Fibroblast of lung (primary cell): ENCODE results near the gene TLE1. TPM values are rescaled to one million over a fixed set of nuclear protein-coding genes. Genes with fewer than 3 reads are reported as not detected.

ENCODE experiments used
- DNase-seq, 2 donors: peaks; one replicate each; pipeline versions ENCODE4 v3.0.0 to v3.0.0-alpha.2; 2010; ENCODE audit warnings: low read depth in 2 of 2
- H2AFZ ChIP-seq: 2 replicates; pipeline ENCODE4 v1.5.1; 2012; ENCODE audit warnings: low read length, control low read depth, inconsistent platforms
- H3K27ac ChIP-seq: 2 replicates; pipeline ENCODE4 v1.5.1; 2011; ENCODE audit warnings: low read length, control low read depth; ENCODE audit not compliant: insufficient read depth
- H3K27me3 ChIP-seq: 2 replicates; pipeline ENCODE4 v1.5.1; 2011; ENCODE audit warnings: mild to moderate bottlenecking, low read length; ENCODE audit not compliant: control insufficient read depth, insufficient read depth
- H3K36me3 ChIP-seq: 2 replicates; pipeline ENCODE4 v1.5.1; 2011; ENCODE audit warnings: low read length; ENCODE audit not compliant: control insufficient read depth, insufficient read depth
- H3K4me1 ChIP-seq: 2 replicates; pipeline ENCODE4 v1.5.1; 2011; ENCODE audit warnings: low read length; ENCODE audit not compliant: control insufficient read depth, insufficient read depth; ENCODE audit errors: extremely low read depth
- H3K4me2 ChIP-seq: 2 replicates; pipeline ENCODE4 v1.5.1; 2011; ENCODE audit warnings: low read length, control low read depth; ENCODE audit not compliant: insufficient read depth; ENCODE audit errors: extremely low read depth
- H3K4me3 ChIP-seq, 4 experiments: fragments of 200-600 bp in 1 of 4; sonication (generic) in 1 of 4; replicated peaks in 1 of 4; 2 replicates each; pipeline ENCODE4 v1.5.1; 2011 to 2016; ENCODE audit warnings: low read length in 4 of 4, low read depth in 3 of 4, mild to moderate bottlenecking in 3 of 4, control low read depth in 2 of 4, inconsistent platforms in 1 of 4, mixed read lengths in 1 of 4; ENCODE audit not compliant: insufficient read depth in 1 of 4; ENCODE audit errors: control extremely low read depth in 1 of 4
- H3K79me2 ChIP-seq: 2 replicates; pipeline ENCODE4 v1.5.1; 2012; ENCODE audit warnings: mild to moderate bottlenecking, low read length, inconsistent platforms; ENCODE audit not compliant: control insufficient read depth, insufficient read depth
- H3K9ac ChIP-seq: 2 replicates; pipeline ENCODE4 v1.5.1; 2011; ENCODE audit warnings: mild to moderate bottlenecking, low read length, control low read depth; ENCODE audit not compliant: insufficient read depth
- H3K9me3 ChIP-seq: 2 replicates; pipeline ENCODE4 v1.5.1; 2012; ENCODE audit warnings: low read depth, low read length; ENCODE audit not compliant: control insufficient read depth, insufficient read depth
- H4K20me1 ChIP-seq: 2 replicates; pipeline ENCODE4 v1.5.1; 2011; ENCODE audit warnings: low read length; ENCODE audit not compliant: control insufficient read depth, insufficient read depth; ENCODE audit errors: extremely low read depth
- EZH2 ChIP-seq: IDR thresholded peaks from 2 replicates; pipeline ENCODE4 v1.5.1; 2012; ENCODE audit warnings: low read length, control low read depth, mild to moderate bottlenecking; ENCODE audit errors: missing control alignments
- polyA plus RNA-seq, 2 donors: library from polyadenylated mRNA; depleted of rRNA in 1 of 2; stranded (reverse) in 1 of 2; unstranded in 1 of 2; fragments of >200 nt; gene quantifications; 2 replicates each; pipeline ENCODE4 v1.2.1, GENCODE V29; 2011 to 2012; ENCODE audit warnings: missing spikeins in 1 of 2
- total RNA-seq: library from RNA; depleted of rRNA; stranded (reverse); fragments of >200 nt; gene quantifications from 2 replicates; pipeline ENCODE4 v1.2.1, GENCODE V29; 2014
- TF ChIP-seq, protein P1 (sequence below), 2 donors: IDR thresholded peaks in 1 of 2; conservative IDR thresholded peaks in 1 of 2; 1 replicate in 1 of 2; 2 replicates in 1 of 2; pipeline ENCODE4 v1.5.1; 2011 to 2012; ENCODE audit warnings: low read length in 2 of 2, control low read depth in 1 of 2, inconsistent platforms in 1 of 2, low read depth in 1 of 2, mild to moderate bottlenecking in 1 of 2

Gene TLE1
- total and polyA plus RNA-seq, 2 donors (not counting 1 experiment from before 2014, with no cell fraction given): 29.3 to 29.7 TPM

DNA sequence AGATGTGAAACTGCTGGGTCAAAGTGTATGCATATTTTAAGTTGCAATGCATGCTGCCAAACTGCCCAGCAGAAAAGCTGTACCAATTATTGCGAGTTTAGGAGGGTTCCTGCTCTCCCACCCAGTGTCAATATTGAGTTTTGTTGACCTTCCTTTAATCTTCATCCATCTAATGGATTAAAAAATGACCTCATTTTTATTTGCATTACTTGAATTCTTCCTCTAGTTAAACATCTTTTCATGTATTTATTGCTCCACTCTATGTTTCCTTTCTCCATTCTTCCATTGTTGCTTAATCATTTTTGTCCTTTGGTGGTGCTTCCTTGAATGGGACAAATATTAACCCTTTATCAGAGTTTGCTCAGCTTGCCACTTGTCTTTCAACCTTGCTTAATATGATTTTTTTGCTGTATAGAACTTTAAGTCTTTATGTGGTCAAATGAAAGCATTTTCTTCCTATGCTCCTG is 32.4 kb downstream of the TLE1 start:
- H3K36me3 ChIP-seq: no peaks in the 10 kb centered on the region
- no peak overlapping the region for H3K27ac ChIP-seq
- peaks cover 3% of the 10 kb centered on the region for H3K4me1 ChIP-seq
- no peaks in the 10 kb centered on the region for H3K27me3 ChIP-seq
- no peak for TF ChIP-seq EZH2
- TF ChIP-seq, protein P1, sequence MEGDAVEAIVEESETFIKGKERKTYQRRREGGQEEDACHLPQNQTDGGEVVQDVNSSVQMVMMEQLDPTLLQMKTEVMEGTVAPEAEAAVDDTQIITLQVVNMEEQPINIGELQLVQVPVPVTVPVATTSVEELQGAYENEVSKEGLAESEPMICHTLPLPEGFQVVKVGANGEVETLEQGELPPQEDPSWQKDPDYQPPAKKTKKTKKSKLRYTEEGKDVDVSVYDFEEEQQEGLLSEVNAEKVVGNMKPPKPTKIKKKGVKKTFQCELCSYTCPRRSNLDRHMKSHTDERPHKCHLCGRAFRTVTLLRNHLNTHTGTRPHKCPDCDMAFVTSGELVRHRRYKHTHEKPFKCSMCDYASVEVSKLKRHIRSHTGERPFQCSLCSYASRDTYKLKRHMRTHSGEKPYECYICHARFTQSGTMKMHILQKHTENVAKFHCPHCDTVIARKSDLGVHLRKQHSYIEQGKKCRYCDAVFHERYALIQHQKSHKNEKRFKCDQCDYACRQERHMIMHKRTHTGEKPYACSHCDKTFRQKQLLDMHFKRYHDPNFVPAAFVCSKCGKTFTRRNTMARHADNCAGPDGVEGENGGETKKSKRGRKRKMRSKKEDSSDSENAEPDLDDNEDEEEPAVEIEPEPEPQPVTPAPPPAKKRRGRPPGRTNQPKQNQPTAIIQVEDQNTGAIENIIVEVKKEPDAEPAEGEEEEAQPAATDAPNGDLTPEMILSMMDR (conservative IDR thresholded peaks at IDR 0.05 in 1 of 2, IDR thresholded peaks at IDR 0.05 in 1 of 2; ENCODE audit: low read depth in 1 of 2, low read length in 2 of 2): no peak
- H3K4me3 ChIP-seq: no peak overlapping the region
- no peak overlapping the region for H2AFZ ChIP-seq
- H4K20me1 ChIP-seq: no peaks in the 10 kb centered on the region
- no peak for DNase-seq
- no peaks in the 10 kb centered on the region for H3K9me3 ChIP-seq
- no peak overlapping the region for H3K9ac ChIP-seq
- no peak overlapping the region for H3K4me2 ChIP-seq
- H3K79me2 ChIP-seq: peaks cover 14% of the 10 kb centered on the region

DNA sequence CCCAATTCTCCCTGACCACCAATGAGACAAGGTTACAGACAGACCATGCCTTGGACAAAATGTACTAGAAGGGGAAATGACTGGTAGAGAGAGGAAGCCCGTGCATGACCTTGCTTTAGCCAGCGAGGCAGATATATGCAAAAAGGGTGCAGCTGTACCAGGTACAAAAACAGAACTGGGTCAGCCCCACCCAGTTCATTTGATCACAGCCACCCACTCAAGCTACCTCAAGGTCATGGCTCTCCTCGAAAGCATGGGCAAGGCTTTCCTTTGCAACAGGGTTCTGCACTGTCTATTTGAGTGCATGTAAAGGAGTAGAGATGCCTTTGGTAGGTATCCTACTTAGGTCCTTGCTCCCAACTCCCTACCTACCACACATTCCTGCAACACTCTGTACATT is 33.3 kb downstream of the TLE1 start:
- H3K4me2 ChIP-seq: no peak overlapping the region
- no peak for TF ChIP-seq EZH2
- TF ChIP-seq, protein P1 (conservative IDR thresholded peaks at IDR 0.05 in 1 of 2, IDR thresholded peaks at IDR 0.05 in 1 of 2; ENCODE audit: low read depth in 1 of 2, low read length in 2 of 2): no peak

DNA sequence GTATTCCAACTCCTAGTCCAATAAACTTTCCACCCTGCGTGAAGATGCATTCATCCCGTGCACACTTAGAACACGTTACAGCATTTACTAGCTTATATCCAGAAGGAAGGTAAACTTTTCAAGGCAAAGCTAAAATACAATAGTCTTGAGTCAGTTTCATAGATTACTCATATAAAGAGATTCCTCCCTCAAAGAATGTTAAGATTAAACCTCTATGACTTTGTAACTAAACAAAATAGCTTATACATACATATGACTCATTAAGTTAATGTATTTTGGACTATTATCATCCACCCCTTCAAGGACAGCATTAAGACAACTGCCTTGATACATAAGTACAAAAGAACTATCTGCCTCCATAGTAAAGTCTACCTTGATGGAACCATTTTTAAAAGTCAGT is 36.1 kb downstream of the TLE1 start:
- Histone ChIP-seq H3K4me3 (no peak overlapping the region), H3K27me3 (no peaks in the 10 kb centered on the region), H4K20me1 (no peaks in the 10 kb centered on the region), H3K9me3 (no peaks in the 10 kb centered on the region), H3K4me1 (peaks cover 3% of the 10 kb centered on the region), H3K36me3 (no peaks in the 10 kb centered on the region), H3K79me2 (peaks cover 4% of the 10 kb centered on the region), H3K9ac (no peak overlapping the region), H3K4me2 (peak overlapping the region; percentile 18), H2AFZ (no peak overlapping the region), H3K27ac (no peak overlapping the region)
- DNase-seq: peak; percentile 38 to 64
- TF ChIP-seq EZH2: no peak
- TF ChIP-seq, protein P1 (conservative IDR thresholded peaks at IDR 0.05 in 1 of 2, IDR thresholded peaks at IDR 0.05 in 1 of 2; ENCODE audit: low read depth in 1 of 2, low read length in 2 of 2): no peak

More for the DNA sequence above, 33.3 kb downstream of the TLE1 start:
- Histone ChIP-seq H3K36me3 (no peaks in the 10 kb centered on the region), H3K27me3 (no peaks in the 10 kb centered on the region), H2AFZ (no peak overlapping the region), H3K27ac (no peak overlapping the region), H4K20me1 (no peaks in the 10 kb centered on the region), H3K9me3 (no peaks in the 10 kb centered on the region), H3K9ac (no peak overlapping the region), H3K4me1 (peaks cover 3% of the 10 kb centered on the region), H3K4me3 (no peak overlapping the region), H3K79me2 (peaks cover 10% of the 10 kb centered on the region)
- no peak for DNase-seq
